ENCODE data around the gene LIMS1. TPM values are rescaled to one million over a fixed set of nuclear protein-coding genes. Genes with fewer than 3 reads are reported as not detected.
"Not testable (repeated sequence)": the region's sequence is repeated elsewhere in the genome, so short reads cannot be mapped to it uniquely, and the experiment has no call there.

Gene LIMS1
- total RNA-seq, 1 donor from 2014 or later, result 85.5 TPM

- no peak for DNase-seq
- Histone ChIP-seq H3K4me1 (no peaks in the 10 kb centered on the region), H3K4me3 (no peak overlapping the region), H3K9me3 (no peaks in the 10 kb centered on the region), H3K36me3 (peaks cover under 1% of the 10 kb centered on the region), H3K27ac (no peak overlapping the region), H3K27me3 (ENCODE audit: low read depth) (no peaks in the 10 kb centered on the region)
- no peak for TF ChIP-seq CTCF (IDR thresholded peaks at IDR 0.05)
- intact Hi-C loops (cut with DNase I), result no loop called here
- no peak for ATAC-seq
Observed at GRCh38 chr2:108691447-108691846, 157.2 kb downstream of the LIMS1 start.

GRCh38 chr2:108701208-108701607 lies 166.9 kb downstream of the LIMS1 start:
- Histone ChIP-seq H3K9me3 (no peaks in the 10 kb centered on the region), H3K4me1 (no peaks in the 10 kb centered on the region), H3K27ac (no peak overlapping the region), H3K4me3 (no peak overlapping the region), H3K27me3 (ENCODE audit: low read depth) (no peaks in the 10 kb centered on the region), H3K36me3 (no peaks in the 10 kb centered on the region)
- TF ChIP-seq CTCF (IDR thresholded peaks at IDR 0.05), result no peak
- intact Hi-C loops (cut with DNase I), result no loop called here
- ATAC-seq (no peak), DNase-seq (no peak)

- H3K4me1 ChIP-seq, result no peaks in the 10 kb centered on the region
- no peak for TF ChIP-seq CTCF (IDR thresholded peaks at IDR 0.05)
Observed at GRCh38 chr2:108701806-108702205, 167.5 kb downstream of the LIMS1 start.

GRCh38 chr2:108704871-108705270 lies 170.6 kb downstream of the LIMS1 start:
- TF ChIP-seq CTCF (IDR thresholded peaks at IDR 0.05), result no peak
- H3K27me3 ChIP-seq (ENCODE audit: low read depth), result no peaks in the 10 kb centered on the region
- ATAC-seq, result no peak

More at GRCh38 chr2:108701806-108702205, 167.5 kb downstream of the LIMS1 start:
- H3K4me3 ChIP-seq, result no peak overlapping the region
- no peaks in the 10 kb centered on the region for H3K36me3 ChIP-seq
- H3K27me3 ChIP-seq (ENCODE audit: low read depth), result no peaks in the 10 kb centered on the region
- ATAC-seq, result no peak
- no peak for DNase-seq
- no peak overlapping the region for H3K27ac ChIP-seq
- intact Hi-C loops (cut with DNase I), result no loop called here
- H3K9me3 ChIP-seq, result no peaks in the 10 kb centered on the region

GRCh38 chr2:108707300-108707699 lies 173.0 kb downstream of the LIMS1 start:
- Histone ChIP-seq H3K4me3 (no peak overlapping the region), H3K9me3 (no peaks in the 10 kb centered on the region), H3K4me1 (no peaks in the 10 kb centered on the region), H3K27ac (no peak overlapping the region), H3K36me3 (no peaks in the 10 kb centered on the region), H3K27me3 (ENCODE audit: low read depth) (no peaks in the 10 kb centered on the region)
- no peak for TF ChIP-seq CTCF (IDR thresholded peaks at IDR 0.05)
- ATAC-seq, result no peak
- DNase-seq, result no peak
- intact Hi-C loops (cut with DNase I), result no loop called here

More at GRCh38 chr2:108704871-108705270, 170.6 kb downstream of the LIMS1 start:
- Histone ChIP-seq H3K36me3 (no peaks in the 10 kb centered on the region), H3K9me3 (no peaks in the 10 kb centered on the region), H3K4me1 (no peaks in the 10 kb centered on the region), H3K27ac (no peak overlapping the region), H3K4me3 (no peak overlapping the region)
- DNase-seq, result no peak
- intact Hi-C loops (cut with DNase I), result no loop called here

- H3K4me1 ChIP-seq, result peaks cover 19% of the 10 kb centered on the region
- intact Hi-C loops (cut with DNase I); H3K9me3 ChIP-seq; H3K27ac ChIP-seq; H3K27me3 ChIP-seq (ENCODE audit: low read depth); ATAC-seq; H3K4me3 ChIP-seq; DNase-seq; H3K36me3 ChIP-seq: not testable (repeated sequence)
Observed at GRCh38 chr2:108716971-108717370, 182.7 kb downstream of the LIMS1 start.

Measured in lower lobe of right lung (tissue), 2 donors.